Sciatic nerve (tissue), 2 donors: Measurements from ENCODE around the gene NIPBL. TPM values are rescaled to one million over a fixed set of nuclear protein-coding genes. Genes with fewer than 3 reads are reported as not detected.

ENCODE experiments used
- ATAC-seq: fragments of 200-7000 bp; cut with Tn5 transposase; one replicate; pipeline ENCODE4 v1.9.1; 2020; ENCODE audit warnings: mild to moderate bottlenecking, moderate library complexity
- DNase-seq: peaks from one replicate; pipeline ENCODE4 v3.0.0-alpha.2; 2020; ENCODE audit warnings: low spot score
- intact Hi-C: fragments of 100-400 bp; cut with DNase I; formaldehyde crosslinking; loops from one replicate; pipeline ENCODE4 v1.14.2; 2022
- total RNA-seq: library from RNA; stranded (reverse); fragmentation: NEBNext Ultra II Directional; extraction: Animal tissue kit (Norgen Biotek cat#: 25700); gene quantifications from one replicate; pipeline ENCODE4 v1.2.1, GENCODE V29; 2021
- donor health status: DM: no; HTN: no; CAD: no.
- donor health status: DM: no; HTN: no; CAD: no.

Gene NIPBL
- total RNA-seq, 1 donor from 2014 or later = 97.0 TPM

DNA sequence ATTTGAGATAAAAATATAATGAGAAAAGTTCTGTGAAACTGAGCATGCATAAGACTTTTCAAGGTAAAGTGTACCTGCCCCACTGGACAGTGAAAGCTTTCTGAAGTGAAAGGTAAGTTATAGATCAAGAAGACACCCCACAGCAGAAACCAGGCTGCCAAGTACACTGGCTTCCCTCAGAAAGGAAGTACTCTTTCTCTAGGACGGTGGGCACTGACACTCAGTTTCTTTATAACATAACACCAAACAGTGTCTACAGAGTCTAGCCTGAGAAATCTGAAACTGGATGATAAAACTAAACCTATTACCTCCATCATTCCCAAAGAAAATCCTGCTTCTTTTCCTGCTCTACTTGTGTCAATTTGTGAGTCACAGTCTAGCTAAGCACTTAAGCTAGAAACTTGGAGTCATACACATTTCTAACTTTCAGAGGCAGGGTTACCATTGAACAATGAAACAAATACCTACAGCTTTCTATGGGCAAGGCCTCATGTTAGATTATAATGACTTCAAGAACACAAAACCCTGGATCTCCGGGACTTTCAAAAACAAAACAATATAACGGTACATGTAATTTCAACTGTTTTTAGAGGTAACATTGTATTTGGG is 235.9 kb downstream of the NIPBL start:
- ATAC-seq = no peak
- intact Hi-C loops = no loop called here

More for the DNA sequence above, 235.9 kb downstream of the NIPBL start:
- DNase-seq = no peak
